Measurements from ENCODE around the gene RAD1.

The RAD1 gene

GRCh38 chr5:34881246-34881645 is 34.1 kb downstream of the RAD1 start:
- no peak for DNase-seq (ENCODE audit: low spot score)
- POLR2A ChIA-PET (ENCODE audit: low non-redundant PET) = no interaction called here
- TF ChIP-seq CTCF (conservative IDR thresholded peaks at IDR 0.05; ENCODE audit: low read depth) = no peak
- CTCF ChIA-PET = interaction anchor here (0.6 kb wide), 1 partner anchor 48 kb away, joined by 4 read pairs; the partner anchor contains the start of gene DNAJC21
- no peak overlapping the region for H3K27ac ChIP-seq

- no peak for DNase-seq (ENCODE audit: low spot score)
- no peak for TF ChIP-seq CTCF (conservative IDR thresholded peaks at IDR 0.05; ENCODE audit: low read depth)
- H3K27ac ChIP-seq = no peak overlapping the region
- CTCF ChIA-PET = no interaction called here
- POLR2A ChIA-PET (ENCODE audit: low non-redundant PET) = no interaction called here
Observed at GRCh38 chr5:34876275-34876674, 39.0 kb downstream of the RAD1 start.

- ChIA-PET CTCF (no interaction called here), POLR2A (ENCODE audit: low non-redundant PET) (no interaction called here)
- TF ChIP-seq CTCF (conservative IDR thresholded peaks at IDR 0.05; ENCODE audit: low read depth) = no peak
- no peak overlapping the region for H3K27ac ChIP-seq
- DNase-seq (ENCODE audit: low spot score) = no peak
Observed at GRCh38 chr5:34870382-34870781, 44.9 kb downstream of the RAD1 start.

- DNase-seq (ENCODE audit: low spot score) = no peak
- CTCF ChIA-PET = interaction anchor here (0.7 kb wide), 1 partner anchor 344 kb away, joined by 3 read pairs; no protein-coding TSS in a partner anchor
- TF ChIP-seq CTCF (conservative IDR thresholded peaks at IDR 0.05; ENCODE audit: low read depth) = no peak
- H3K27ac ChIP-seq = no peak overlapping the region
- POLR2A ChIA-PET (ENCODE audit: low non-redundant PET) = no interaction called here
Observed at GRCh38 chr5:34869256-34869655, 46.0 kb downstream of the RAD1 start.

- ChIA-PET POLR2A (ENCODE audit: low non-redundant PET) (no interaction called here), CTCF (no interaction called here)
- no peak for TF ChIP-seq CTCF (conservative IDR thresholded peaks at IDR 0.05; ENCODE audit: low read depth)
- DNase-seq (ENCODE audit: low spot score) = no peak
- H3K27ac ChIP-seq = no peak overlapping the region
Observed at GRCh38 chr5:34868791-34869190, 46.5 kb downstream of the RAD1 start.

GRCh38 chr5:34867660-34868059 is 47.6 kb downstream of the RAD1 start:
- ChIA-PET CTCF (no interaction called here), POLR2A (ENCODE audit: low non-redundant PET) (no interaction called here)
- H3K27ac ChIP-seq = no peak overlapping the region
- TF ChIP-seq CTCF (conservative IDR thresholded peaks at IDR 0.05; ENCODE audit: low read depth) = no peak
- DNase-seq (ENCODE audit: low spot score) = no peak

- CTCF ChIA-PET = interaction anchor here (0.6 kb wide), 1 partner anchor 1944 kb away, joined by 4 read pairs; no protein-coding TSS in a partner anchor
- no peak overlapping the region for H3K27ac ChIP-seq
- TF ChIP-seq CTCF (conservative IDR thresholded peaks at IDR 0.05; ENCODE audit: low read depth) = no peak
- DNase-seq (ENCODE audit: low spot score) = no peak
- POLR2A ChIA-PET (ENCODE audit: low non-redundant PET) = no interaction called here
Observed at GRCh38 chr5:34866989-34867471, 48.3 kb downstream of the RAD1 start.
